ENCODE measurements around the gene PCP4L1. TPM values are rescaled to one million over a fixed set of nuclear protein-coding genes. Genes with fewer than 3 reads are reported as not detected.
A peak's percentile ranks its signal among the peaks of the same experiment; 100 is the strongest.
"Not testable (repeated sequence)": the region's sequence is repeated elsewhere in the genome, so short reads cannot be mapped to it uniquely, and the experiment has no call there.

PCP4L1 gene
- total RNA-seq, 2 donors from 2014 or later, result 7.6 to 10.1 TPM

DNA sequence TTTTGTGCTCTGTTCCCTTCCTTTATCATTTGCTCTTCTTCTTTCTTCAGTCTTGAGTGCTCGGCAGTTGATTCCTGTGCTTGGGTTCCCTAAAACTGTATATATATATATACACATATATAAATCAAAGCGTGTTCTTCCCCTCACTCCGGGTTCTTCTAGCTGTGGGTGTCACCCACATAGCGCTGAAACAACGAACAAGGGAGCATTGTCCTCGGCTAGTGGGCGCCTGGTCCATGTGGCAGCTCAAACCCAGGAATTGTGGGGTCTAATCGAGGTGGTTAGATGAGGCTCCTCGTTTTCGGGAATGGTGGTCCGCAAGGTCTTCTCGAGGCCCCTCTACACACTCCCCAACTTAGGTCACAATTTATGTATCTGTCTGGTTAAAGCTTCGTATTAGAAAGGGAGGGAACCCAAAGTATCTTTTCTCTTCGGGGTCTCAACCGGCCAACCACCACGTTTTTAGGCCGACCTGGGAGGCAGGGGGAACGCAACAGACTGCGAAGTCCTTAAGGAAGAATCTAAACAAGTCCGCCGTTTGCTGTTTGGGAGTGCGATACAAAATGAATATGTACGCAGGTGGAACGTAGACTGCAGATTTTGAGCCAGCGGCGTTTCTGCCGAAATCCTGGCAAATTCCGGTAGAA, 55.1 kb downstream of the PCP4L1 start:
- 35% methylated on average over 28 of the region's 28 CpGs for WGBS
- H3K9me3 ChIP-seq, result no peaks in the 10 kb centered on the region
- H3K4me3 ChIP-seq, result peak overlapping the region; percentile 66 to 74
- no peak for DNase-seq (ENCODE audit: low spot score)
- H3K27ac ChIP-seq, result peak overlapping the region; percentile 86 to 88
- H3K36me3 ChIP-seq, result no peaks in the 10 kb centered on the region
- intact Hi-C loops (cut with DNase I), result loop anchor here (5.0 to 10.0 kb wide), 2 partner anchors 71 to 111 kb away; partner anchors contain the start of gene NDUFS2
- H3K27me3 ChIP-seq (replicated peaks; ENCODE audit: insufficient read depth), result no peaks in the 10 kb centered on the region
- no peaks in the 10 kb centered on the region for H3K4me1 ChIP-seq (replicated peaks)
- TF ChIP-seq, protein P1, sequence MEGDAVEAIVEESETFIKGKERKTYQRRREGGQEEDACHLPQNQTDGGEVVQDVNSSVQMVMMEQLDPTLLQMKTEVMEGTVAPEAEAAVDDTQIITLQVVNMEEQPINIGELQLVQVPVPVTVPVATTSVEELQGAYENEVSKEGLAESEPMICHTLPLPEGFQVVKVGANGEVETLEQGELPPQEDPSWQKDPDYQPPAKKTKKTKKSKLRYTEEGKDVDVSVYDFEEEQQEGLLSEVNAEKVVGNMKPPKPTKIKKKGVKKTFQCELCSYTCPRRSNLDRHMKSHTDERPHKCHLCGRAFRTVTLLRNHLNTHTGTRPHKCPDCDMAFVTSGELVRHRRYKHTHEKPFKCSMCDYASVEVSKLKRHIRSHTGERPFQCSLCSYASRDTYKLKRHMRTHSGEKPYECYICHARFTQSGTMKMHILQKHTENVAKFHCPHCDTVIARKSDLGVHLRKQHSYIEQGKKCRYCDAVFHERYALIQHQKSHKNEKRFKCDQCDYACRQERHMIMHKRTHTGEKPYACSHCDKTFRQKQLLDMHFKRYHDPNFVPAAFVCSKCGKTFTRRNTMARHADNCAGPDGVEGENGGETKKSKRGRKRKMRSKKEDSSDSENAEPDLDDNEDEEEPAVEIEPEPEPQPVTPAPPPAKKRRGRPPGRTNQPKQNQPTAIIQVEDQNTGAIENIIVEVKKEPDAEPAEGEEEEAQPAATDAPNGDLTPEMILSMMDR (IDR thresholded peaks at IDR 0.05), result no peak
- TF ChIP-seq POLR2A (IDR thresholded peaks at IDR 0.05) (no peak), POLR2AphosphoS5 (IDR thresholded peaks at IDR 0.05) (no peak)

DNA sequence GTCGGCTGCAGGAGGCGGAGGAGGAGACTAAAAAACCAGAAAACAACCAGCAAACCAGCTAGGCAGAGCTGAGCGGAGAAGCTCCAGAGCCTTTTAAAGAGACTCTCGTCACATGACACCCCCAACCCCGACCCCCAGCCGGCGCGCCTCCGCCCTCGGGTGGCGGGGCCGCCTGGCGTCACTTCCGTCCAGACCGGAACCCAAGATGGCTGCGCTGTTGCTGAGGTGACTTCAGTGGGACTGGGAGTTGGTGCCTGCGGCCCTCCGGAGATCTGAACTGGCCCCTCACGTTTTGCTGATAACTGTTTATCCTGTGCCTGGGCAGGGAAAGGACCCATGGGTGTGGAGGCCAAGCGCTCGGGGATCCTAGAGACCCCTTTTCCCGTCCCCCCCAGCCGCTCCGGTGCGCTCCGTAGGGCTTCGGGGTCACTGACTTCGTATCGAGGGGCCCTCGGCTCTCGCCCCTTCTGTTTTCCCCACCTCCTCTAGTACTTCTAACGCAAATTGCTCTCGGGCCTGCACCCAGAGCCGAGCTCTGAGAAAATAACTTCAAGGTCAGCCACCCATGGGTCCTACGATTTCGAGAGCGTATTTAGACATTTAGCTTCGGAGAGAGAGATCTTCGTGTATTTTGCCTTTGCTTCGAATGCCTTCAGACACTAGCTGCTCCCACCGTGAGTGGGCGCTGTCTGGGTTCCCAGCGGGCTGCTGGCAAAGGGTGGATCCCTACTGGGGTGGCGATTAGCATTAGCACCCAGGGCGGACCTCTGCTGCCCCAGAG, 55.8 kb downstream of the PCP4L1 start, which contains the start of gene SDHC:
SDHC (plus strand) TSS at position 181 of the 781 bp plus-strand sequence; CDS start at position 206, 25 bp downstream.
- TF ChIP-seq POLR2AphosphoS5 (IDR thresholded peaks at IDR 0.05) (peak; percentile 96), POLR2A (IDR thresholded peaks at IDR 0.05) (peak; percentile 64)
- TF ChIP-seq, protein P1 (IDR thresholded peaks at IDR 0.05), result peak in 2 of 4 experiments; percentile 18 to 19
- Histone ChIP-seq H3K4me3 (peak within 1 kb of the TSS; percentile 66 to 74), H3K27ac (peak within 1 kb of the TSS; percentile 86 to 88), H3K36me3 (no peaks in the 10 kb centered on the region), H3K9me3 (no peaks in the 10 kb centered on the region), H3K27me3 (replicated peaks; ENCODE audit: insufficient read depth) (no peaks in the 10 kb centered on the region), H3K4me1 (replicated peaks) (no peaks in the 10 kb centered on the region)
- under 1% methylated on average over 38 of the region's 45 CpGs for WGBS
- intact Hi-C loops (cut with DNase I), result loop anchor here (5.0 to 10.0 kb wide), 2 partner anchors 70 to 112 kb away; partner anchors contain the start of gene NDUFS2
- peak; percentile 85 for DNase-seq (ENCODE audit: low spot score)

DNA sequence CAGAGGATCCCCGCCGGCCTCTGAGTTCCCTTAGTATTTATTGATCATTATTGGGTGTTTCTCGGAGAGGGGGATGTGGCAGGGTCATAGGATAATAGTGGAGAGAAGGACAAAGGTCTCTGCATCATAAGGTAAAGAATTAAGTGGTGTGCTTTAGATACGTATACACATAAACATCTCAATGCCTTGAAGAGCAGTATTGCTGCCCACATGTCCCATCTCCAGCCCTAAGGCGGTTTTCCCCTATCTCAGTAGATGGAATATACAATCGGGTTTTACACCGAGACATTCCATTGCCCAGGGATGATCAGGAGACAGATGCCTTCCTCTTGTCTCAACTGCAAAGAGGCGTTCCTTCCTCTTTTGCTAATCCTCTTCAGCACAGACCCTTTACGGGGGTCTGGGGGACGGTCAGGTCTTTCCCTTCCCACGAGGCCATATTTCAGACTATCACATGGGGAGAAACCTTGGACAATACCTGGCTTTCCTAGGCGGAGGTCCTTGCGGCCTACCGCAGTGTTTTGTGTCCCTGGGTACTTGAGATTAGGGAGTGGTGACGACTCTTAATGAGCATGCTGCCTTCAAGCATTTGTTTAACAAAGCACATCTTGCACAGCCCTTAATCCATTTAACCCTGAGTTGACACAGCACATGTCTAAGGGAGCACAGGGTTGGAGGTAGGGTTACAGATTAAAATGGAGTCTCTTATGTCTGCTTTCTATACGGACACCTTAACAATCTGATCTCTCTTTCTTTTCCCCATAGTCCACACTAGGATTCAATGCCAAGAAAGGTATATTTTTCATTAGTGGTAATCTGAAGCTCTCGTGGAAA, 57.5 kb downstream of the PCP4L1 start:
- intact Hi-C loops (cut with DNase I), result loop anchor here (10.0 kb wide), 1 partner anchor 69 kb away; no protein-coding TSS in a partner anchor
- not testable (repeated sequence) for DNase-seq (ENCODE audit: low spot score); H3K27me3 ChIP-seq (replicated peaks; ENCODE audit: insufficient read depth); H3K27ac ChIP-seq; H3K4me1 ChIP-seq (replicated peaks); H3K4me3 ChIP-seq; H3K9me3 ChIP-seq; H3K36me3 ChIP-seq
- 79% methylated on average over 17 of the region's 17 CpGs for WGBS

DNA sequence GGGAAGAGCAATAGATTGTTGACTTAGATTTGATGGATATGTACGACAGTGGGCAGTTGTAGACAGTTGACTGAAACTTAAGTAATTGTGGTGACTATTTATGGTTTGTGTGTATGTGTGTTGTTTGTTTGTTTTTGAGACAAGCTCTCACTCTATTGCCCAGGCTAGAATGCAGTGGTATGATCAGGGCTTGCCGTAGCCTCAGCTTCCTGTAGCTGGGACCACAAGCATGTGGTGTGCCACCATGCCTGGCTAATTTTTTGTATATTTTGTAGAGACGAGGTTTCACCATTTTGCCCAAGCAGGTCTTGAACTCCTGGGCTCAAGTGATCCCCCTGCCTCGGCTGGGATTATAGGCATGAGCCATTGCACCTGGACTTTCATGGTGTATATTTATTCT, 65.5 kb downstream of the PCP4L1 start:
- H3K27ac ChIP-seq, result no peak overlapping the region
- WGBS, result 86% methylated on average over 4 of the region's 4 CpGs
- H3K4me1 ChIP-seq (replicated peaks), result no peaks in the 10 kb centered on the region
- no peaks in the 10 kb centered on the region for H3K9me3 ChIP-seq
- DNase-seq (ENCODE audit: low spot score), result no peak
- no peak overlapping the region for H3K4me3 ChIP-seq
- no peaks in the 10 kb centered on the region for H3K27me3 ChIP-seq (replicated peaks; ENCODE audit: insufficient read depth)
- TF ChIP-seq POLR2A (IDR thresholded peaks at IDR 0.05), result no peak
- intact Hi-C loops (cut with DNase I), result no loop called here
- no peaks in the 10 kb centered on the region for H3K36me3 ChIP-seq

DNA sequence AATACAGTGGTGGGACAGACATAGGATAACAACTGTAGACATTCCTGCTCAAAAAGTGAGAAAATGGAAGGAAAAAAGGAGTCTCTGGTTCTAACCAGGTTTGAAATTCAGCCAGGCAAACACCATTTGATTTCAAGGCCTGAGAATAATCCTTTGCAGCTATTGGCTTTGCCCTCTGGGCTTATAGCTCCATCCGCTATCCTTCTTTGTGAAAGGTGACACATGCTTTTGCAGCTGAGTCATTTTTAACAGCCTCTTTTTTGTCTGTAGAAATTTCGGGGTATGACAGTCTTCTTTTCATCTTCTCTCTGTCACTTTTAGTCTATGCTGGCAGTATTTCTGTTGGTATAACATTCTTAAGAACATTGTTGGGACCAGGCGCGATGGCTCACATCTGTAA, 71.8 kb downstream of the PCP4L1 start:
- no peaks in the 10 kb centered on the region for H3K4me1 ChIP-seq (replicated peaks)
- no peaks in the 10 kb centered on the region for H3K9me3 ChIP-seq
- WGBS, result 76% methylated on average over 4 of the region's 4 CpGs
- H3K27me3 ChIP-seq (replicated peaks; ENCODE audit: insufficient read depth), result no peaks in the 10 kb centered on the region
- intact Hi-C loops (cut with DNase I), result no loop called here
- no peak overlapping the region for H3K4me3 ChIP-seq
- H3K27ac ChIP-seq, result no peak overlapping the region
- TF ChIP-seq POLR2AphosphoS5 (IDR thresholded peaks at IDR 0.05), result no peak
- TF ChIP-seq POLR2A (IDR thresholded peaks at IDR 0.05), result no peak
- TF ChIP-seq, protein P1 (IDR thresholded peaks at IDR 0.05), result no peak
- no peak for DNase-seq (ENCODE audit: low spot score)
- H3K36me3 ChIP-seq, result peaks cover 5% of the 10 kb centered on the region in 2 donors

Measured in prostate gland (tissue), 2 donors.